Measurements from ENCODE around the gene PDZK1IP1.
"Not testable (repeated sequence)": the region's sequence is repeated elsewhere in the genome, so short reads cannot be mapped to it uniquely, and the experiment has no call there.

GRCh38 chr1:47193496-47193895, 3.7 kb upstream of the PDZK1IP1 start:
- not testable (repeated sequence) for TF ChIP-seq CTCF, POLR2A (IDR thresholded peaks at IDR 0.05)
